GM23338 (cell line): ENCODE data around the gene ZBED5.

Source experiments
- CREB1 ChIP-seq: fragments of 250-450 bp; sonication (Bioruptor Pico); IDR thresholded peaks from 2 replicates; pipeline ENCODE4 v1.5.0; 2020; ENCODE audit warnings: low read depth, mild to moderate bottlenecking, moderate library complexity
- CTCF ChIP-seq, 2 experiments: fragments of 200-600 bp in 1 of 2; sonication (generic) in 1 of 2; conservative IDR thresholded peaks; 2 replicates each; pipeline versions ENCODE4 v1.5.1 to v1.6.1; 2016 to 2017; ENCODE audit warnings: antibody characterized with exemption in 2 of 2, low read depth in 2 of 2, mild to moderate bottlenecking in 2 of 2, moderate library complexity in 1 of 2
- EZH2 ChIP-seq: fragments of 200-600 bp; sonication (generic); IDR thresholded peaks from one replicate; pipeline ENCODE4 v1.8.0; 2017; ENCODE audit warnings: antibody characterized with exemption, mild to moderate bottlenecking, low read depth; ENCODE audit not compliant: unreplicated experiment
- EZH2phosphoT487 ChIP-seq: fragments of 200-600 bp; sonication (generic); IDR thresholded peaks from one replicate; pipeline ENCODE4 v1.8.1; 2018; ENCODE audit warnings: antibody characterized with exemption; ENCODE audit not compliant: unreplicated experiment
- POLR2AphosphoS5 ChIP-seq: IDR thresholded peaks from 2 replicates; pipeline ENCODE4 v1.6.1; 2016; ENCODE audit warnings: antibody characterized with exemption, low read depth
- REST ChIP-seq: IDR thresholded peaks from one replicate; pipeline ENCODE4 v1.6.1; 2018; ENCODE audit warnings: antibody characterized with exemption; ENCODE audit not compliant: unreplicated experiment

- TF ChIP-seq REST (no peak), CTCF (conservative IDR thresholded peaks at IDR 0.05; ENCODE audit: low read depth in 2 of 2) (no peak), POLR2AphosphoS5 (no peak), EZH2phosphoT487 (no peak), EZH2 (no peak), CREB1 (CRISPR knock-in tag) (no peak)
Observed at GRCh38 chr11:10897150-10897549, 39.3 kb upstream of the ZBED5 start.
